ENCODE data around the gene ABCC4.

The ABCC4 gene

GRCh38 chr13:95188128-95188527 lies 113.1 kb downstream of the ABCC4 start:
- no peaks in the 10 kb centered on the region for H3F3A ChIP-seq (ENCODE audit: control insufficient read depth, insufficient read depth)
- no peaks in the 10 kb centered on the region for H4K20me1 ChIP-seq (ENCODE audit: control insufficient read depth, insufficient read depth, low read depth, low read length)
- H3K4me3 ChIP-seq (ENCODE audit: low read length): no peak overlapping the region
- peaks cover 5% of the 10 kb centered on the region; the same call in 1 of the 2 replicates for H3K36me3 ChIP-seq (ENCODE audit: control insufficient read depth, low read length)
- no peak overlapping the region for H3K4me2 ChIP-seq (ENCODE audit: low read length)
- H3K27ac ChIP-seq (ENCODE audit: low read depth, low read length): no peak overlapping the region
- no peaks in the 10 kb centered on the region for H3K79me2 ChIP-seq (ENCODE audit: control insufficient read depth, low read length)
- H3K9me2 ChIP-seq (replicated peaks; ENCODE audit: control insufficient read depth, low read length): no peaks in the 10 kb centered on the region
- H3K9me3 ChIP-seq (ENCODE audit: control insufficient read depth, insufficient read depth, low read length): no peaks in the 10 kb centered on the region
- TF ChIP-seq EZH2phosphoT487 (IDR thresholded peaks at IDR 0.05; ENCODE audit: borderline replicate concordance, low read length): no peak
- H3K4me1 ChIP-seq (ENCODE audit: control insufficient read depth, low read length): peaks cover 11% of the 10 kb centered on the region
- H3K27me3 ChIP-seq (ENCODE audit: control insufficient read depth, low read length): no peaks in the 10 kb centered on the region

DNA sequence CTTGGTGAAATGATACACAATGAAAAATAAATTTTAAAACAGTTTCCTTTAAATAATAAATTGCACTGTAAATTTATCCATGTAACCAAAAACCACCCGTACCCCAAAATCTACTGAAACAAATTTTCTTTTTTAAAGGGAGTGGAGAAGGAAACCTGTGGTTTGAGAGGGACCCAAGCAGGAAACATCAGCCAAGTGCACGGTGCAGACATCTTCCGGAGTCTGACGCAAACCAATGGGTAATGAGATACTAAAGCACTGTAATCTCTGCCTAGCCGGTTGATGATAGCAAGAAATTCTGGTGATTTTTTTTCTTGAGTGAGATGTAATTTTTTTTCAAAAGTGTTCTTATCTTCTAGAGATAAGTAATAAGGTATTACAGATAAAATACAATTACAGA lies 115.4 kb downstream of the ABCC4 start:
- Histone ChIP-seq H3K9me3 (ENCODE audit: control insufficient read depth, insufficient read depth, low read length) (no peaks in the 10 kb centered on the region), H3K4me3 (ENCODE audit: low read length) (no peak overlapping the region), H4K20me1 (ENCODE audit: control insufficient read depth, insufficient read depth, low read depth, low read length) (no peaks in the 10 kb centered on the region), H3K36me3 (ENCODE audit: control insufficient read depth, low read length) (peaks cover 5% of the 10 kb centered on the region; the same call in 1 of the 2 replicates), H3F3A (ENCODE audit: control insufficient read depth, insufficient read depth) (no peaks in the 10 kb centered on the region), H3K4me1 (ENCODE audit: control insufficient read depth, low read length) (no peaks in the 10 kb centered on the region; the same call in 1 of the 2 replicates), H3K9me2 (replicated peaks; ENCODE audit: control insufficient read depth, low read length) (no peaks in the 10 kb centered on the region), H3K27me3 (ENCODE audit: control insufficient read depth, low read length) (no peaks in the 10 kb centered on the region), H3K4me2 (ENCODE audit: low read length) (no peak overlapping the region), H3K79me2 (ENCODE audit: control insufficient read depth, low read length) (no peaks in the 10 kb centered on the region), H3K27ac (ENCODE audit: low read depth, low read length) (no peak overlapping the region)
- TF ChIP-seq, protein P1, sequence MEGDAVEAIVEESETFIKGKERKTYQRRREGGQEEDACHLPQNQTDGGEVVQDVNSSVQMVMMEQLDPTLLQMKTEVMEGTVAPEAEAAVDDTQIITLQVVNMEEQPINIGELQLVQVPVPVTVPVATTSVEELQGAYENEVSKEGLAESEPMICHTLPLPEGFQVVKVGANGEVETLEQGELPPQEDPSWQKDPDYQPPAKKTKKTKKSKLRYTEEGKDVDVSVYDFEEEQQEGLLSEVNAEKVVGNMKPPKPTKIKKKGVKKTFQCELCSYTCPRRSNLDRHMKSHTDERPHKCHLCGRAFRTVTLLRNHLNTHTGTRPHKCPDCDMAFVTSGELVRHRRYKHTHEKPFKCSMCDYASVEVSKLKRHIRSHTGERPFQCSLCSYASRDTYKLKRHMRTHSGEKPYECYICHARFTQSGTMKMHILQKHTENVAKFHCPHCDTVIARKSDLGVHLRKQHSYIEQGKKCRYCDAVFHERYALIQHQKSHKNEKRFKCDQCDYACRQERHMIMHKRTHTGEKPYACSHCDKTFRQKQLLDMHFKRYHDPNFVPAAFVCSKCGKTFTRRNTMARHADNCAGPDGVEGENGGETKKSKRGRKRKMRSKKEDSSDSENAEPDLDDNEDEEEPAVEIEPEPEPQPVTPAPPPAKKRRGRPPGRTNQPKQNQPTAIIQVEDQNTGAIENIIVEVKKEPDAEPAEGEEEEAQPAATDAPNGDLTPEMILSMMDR (IDR thresholded peaks at IDR 0.05; ENCODE audit: low read depth, low read length, poor library complexity, severe bottlenecking): no peak
- TF ChIP-seq EZH2phosphoT487 (IDR thresholded peaks at IDR 0.05; ENCODE audit: borderline replicate concordance, low read length): no peak

DNA sequence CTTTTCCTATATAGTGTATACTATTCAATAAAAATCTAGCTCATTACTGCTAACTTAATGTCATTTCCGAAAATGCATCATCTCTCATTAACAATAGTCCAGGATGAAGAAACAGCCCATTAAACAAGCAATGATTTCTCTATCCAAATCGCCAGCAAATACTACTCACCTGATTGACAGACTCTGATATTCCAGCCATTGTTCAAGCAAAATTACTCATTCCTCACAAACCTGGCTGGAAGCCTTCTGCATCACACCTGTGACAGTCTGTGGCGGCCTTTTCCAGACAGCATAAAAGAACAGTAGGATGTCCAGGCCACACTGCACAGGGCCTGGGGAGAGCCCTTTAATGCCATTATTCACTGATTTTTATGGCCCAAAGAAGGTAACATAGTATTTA lies 115.9 kb downstream of the ABCC4 start:
- no peaks in the 10 kb centered on the region for H3K9me2 ChIP-seq (replicated peaks; ENCODE audit: control insufficient read depth, low read length)
- no peaks in the 10 kb centered on the region for H3F3A ChIP-seq (ENCODE audit: control insufficient read depth, insufficient read depth)
- no peaks in the 10 kb centered on the region for H3K79me2 ChIP-seq (ENCODE audit: control insufficient read depth, low read length)
- no peaks in the 10 kb centered on the region for H3K9me3 ChIP-seq (ENCODE audit: control insufficient read depth, insufficient read depth, low read length)
- no peaks in the 10 kb centered on the region for H3K27me3 ChIP-seq (ENCODE audit: control insufficient read depth, low read length)
- peaks cover 5% of the 10 kb centered on the region; the same call in 1 of the 2 replicates for H3K36me3 ChIP-seq (ENCODE audit: control insufficient read depth, low read length)
- H3K27ac ChIP-seq (ENCODE audit: low read depth, low read length): no peak overlapping the region
- no peak overlapping the region for H3K4me2 ChIP-seq (ENCODE audit: low read length)
- no peaks in the 10 kb centered on the region for H4K20me1 ChIP-seq (ENCODE audit: control insufficient read depth, insufficient read depth, low read depth, low read length)
- no peak for TF ChIP-seq EZH2phosphoT487 (IDR thresholded peaks at IDR 0.05; ENCODE audit: borderline replicate concordance, low read length)
- TF ChIP-seq, protein P1 (IDR thresholded peaks at IDR 0.05; ENCODE audit: low read depth, low read length, poor library complexity, severe bottlenecking): no peak
- H3K4me3 ChIP-seq (ENCODE audit: low read length): no peak overlapping the region
- no peaks in the 10 kb centered on the region; the same call in 1 of the 2 replicates for H3K4me1 ChIP-seq (ENCODE audit: control insufficient read depth, low read length)

DNA sequence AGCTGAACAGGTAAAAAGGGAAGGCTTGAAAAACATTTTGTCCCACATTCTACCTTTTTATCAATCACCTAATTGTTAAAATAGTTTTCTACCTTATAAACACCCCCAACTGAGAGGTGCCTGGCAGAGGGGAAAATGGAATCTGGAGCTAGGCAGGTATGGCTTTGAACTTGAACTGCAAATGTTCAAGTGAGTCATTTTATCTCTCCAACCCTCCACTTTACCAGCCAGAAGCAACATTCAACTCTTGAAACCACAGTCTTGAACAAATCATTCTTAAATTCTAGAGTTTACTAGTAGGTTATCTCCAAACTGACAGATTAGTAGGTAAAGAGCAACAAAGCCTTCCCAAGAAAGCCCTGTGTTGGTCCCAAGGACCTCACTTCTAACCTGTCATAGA lies 116.9 kb downstream of the ABCC4 start:
- Histone ChIP-seq H3K79me2 (ENCODE audit: control insufficient read depth, low read length) (no peaks in the 10 kb centered on the region), H3K9me2 (replicated peaks; ENCODE audit: control insufficient read depth, low read length) (no peaks in the 10 kb centered on the region), H3K4me2 (ENCODE audit: low read length) (no peak overlapping the region), H3K4me3 (ENCODE audit: low read length) (no peak overlapping the region), H3K27me3 (ENCODE audit: control insufficient read depth, low read length) (no peaks in the 10 kb centered on the region), H3K27ac (ENCODE audit: low read depth, low read length) (no peak overlapping the region), H3K4me1 (ENCODE audit: control insufficient read depth, low read length) (no peaks in the 10 kb centered on the region), H4K20me1 (ENCODE audit: control insufficient read depth, insufficient read depth, low read depth, low read length) (no peaks in the 10 kb centered on the region), H3F3A (ENCODE audit: control insufficient read depth, insufficient read depth) (no peaks in the 10 kb centered on the region), H3K36me3 (ENCODE audit: control insufficient read depth, low read length) (peaks cover 5% of the 10 kb centered on the region; the same call in 1 of the 2 replicates), H3K9me3 (ENCODE audit: control insufficient read depth, insufficient read depth, low read length) (no peaks in the 10 kb centered on the region)
- TF ChIP-seq, protein P1 (IDR thresholded peaks at IDR 0.05; ENCODE audit: low read depth, low read length, poor library complexity, severe bottlenecking): no peak
- TF ChIP-seq EZH2phosphoT487 (IDR thresholded peaks at IDR 0.05; ENCODE audit: borderline replicate concordance, low read length): no peak
